Right kidney (tissue), 1 donor: ENCODE measurements around the gene HOXC4.
"Not testable (repeated sequence)": the region's sequence is repeated elsewhere in the genome, so short reads cannot be mapped to it uniquely, and the experiment has no call there.

Experiments used
- DNase-seq: peaks from one replicate; pipeline ENCODE4 v3.0.0-alpha.2; 2016

The HOXC4 gene

GRCh38 chr12:54040148-54040494 is 13.5 kb upstream of the HOXC4 start:
- DNase-seq: peak; percentile 44

GRCh38 chr12:54040648-54041047 is 13.0 kb upstream of the HOXC4 start:
- no peak for DNase-seq

GRCh38 chr12:54041097-54041690 is 12.4 kb upstream of the HOXC4 start:
- DNase-seq: no peak

- not testable (repeated sequence) for DNase-seq
Measured at GRCh38 chr12:54042033-54042432, 11.6 kb upstream of the HOXC4 start.

- DNase-seq: peak; percentile 31
Measured at GRCh38 chr12:54042970-54043853, 10.4 kb upstream of the HOXC4 start.

GRCh38 chr12:54044425-54045103 is 9.1 kb upstream of the HOXC4 start:
- DNase-seq: no peak

- DNase-seq: no peak
Measured at GRCh38 chr12:54045401-54045800, 8.2 kb upstream of the HOXC4 start.

- DNase-seq: peak; percentile 51
Measured at GRCh38 chr12:54045868-54046521, 7.6 kb upstream of the HOXC4 start.

GRCh38 chr12:54046809-54047159 is 6.9 kb upstream of the HOXC4 start:
- no peak for DNase-seq

GRCh38 chr12:54047160-54047963 is 6.3 kb upstream of the HOXC4 start:
- DNase-seq: peak; percentile 81

- no peak for DNase-seq
Measured at GRCh38 chr12:54047964-54048303, 5.7 kb upstream of the HOXC4 start.

GRCh38 chr12:54048406-54049093 is 5.1 kb upstream of the HOXC4 start:
- DNase-seq: no peak

- DNase-seq: no peak
Measured at GRCh38 chr12:54049108-54049507, 4.5 kb upstream of the HOXC4 start.

- no peak for DNase-seq
Measured at GRCh38 chr12:54050482-54050810, 3.2 kb upstream of the HOXC4 start.

- peak; percentile 63 for DNase-seq
Measured at GRCh38 chr12:54051026-54051842, 2.4 kb upstream of the HOXC4 start.

GRCh38 chr12:54051874-54052437 is 1.7 kb upstream of the HOXC4 start:
- DNase-seq: peak; percentile 77

GRCh38 chr12:54052438-54053002 is 1.1 kb upstream of the HOXC4 start:
- peak; percentile 76 for DNase-seq

GRCh38 chr12:54053003-54053750 is 458 bp upstream of the HOXC4 start:
- peak; percentile 74 for DNase-seq

GRCh38 chr12:54054742-54055194 is 1.1 kb downstream of the HOXC4 start:
- DNase-seq: peak; percentile 72
